HG03354 (cell line): ENCODE measurements around the gene YTHDC1.
A peak's percentile ranks its signal among the peaks of the same experiment; 100 is the strongest.
"Not testable (repeated sequence)": the region's sequence is repeated elsewhere in the genome, so short reads cannot be mapped to it uniquely, and the experiment has no call there.

ENCODE experiments used
- ATAC-seq: cut with Tn5 transposase; IDR thresholded peaks from one replicate; pipeline ENCODE4 v1.9.1; 2021; ENCODE audit warnings: mild to moderate bottlenecking; ENCODE audit not compliant: unreplicated experiment, poor library complexity, severe bottlenecking

Gene YTHDC1

DNA sequence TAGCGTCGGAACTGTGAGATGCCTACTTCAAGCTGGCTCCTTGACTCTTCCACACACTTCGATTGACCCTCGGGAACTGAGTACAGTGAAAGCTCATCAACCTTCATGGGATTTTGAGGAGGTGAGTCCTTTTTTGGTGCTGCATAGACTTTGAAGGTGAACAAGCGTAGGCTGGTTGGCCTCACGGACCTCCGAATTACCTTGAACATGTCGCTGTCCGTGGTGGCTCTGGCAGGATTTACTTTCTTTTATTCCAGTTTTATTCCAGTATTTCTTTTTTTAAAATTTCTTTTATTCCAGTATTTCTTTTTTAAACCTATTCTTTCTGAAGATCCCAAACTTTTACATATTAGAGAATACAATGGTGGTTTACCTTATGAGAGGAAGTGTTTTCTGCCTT, 45.2 kb downstream of the YTHDC1 start:
- ATAC-seq = no peak

- no peak for ATAC-seq
Measured at GRCh38 chr4:68299492-68300457, 50.1 kb downstream of the YTHDC1 start.

GRCh38 chr4:68297137-68297536, 52.8 kb downstream of the YTHDC1 start:
- ATAC-seq = no peak

GRCh38 chr4:68291256-68291655, 58.6 kb downstream of the YTHDC1 start:
- no peak for ATAC-seq

GRCh38 chr4:68288393-68288740, 61.5 kb downstream of the YTHDC1 start:
- no peak for ATAC-seq

DNA sequence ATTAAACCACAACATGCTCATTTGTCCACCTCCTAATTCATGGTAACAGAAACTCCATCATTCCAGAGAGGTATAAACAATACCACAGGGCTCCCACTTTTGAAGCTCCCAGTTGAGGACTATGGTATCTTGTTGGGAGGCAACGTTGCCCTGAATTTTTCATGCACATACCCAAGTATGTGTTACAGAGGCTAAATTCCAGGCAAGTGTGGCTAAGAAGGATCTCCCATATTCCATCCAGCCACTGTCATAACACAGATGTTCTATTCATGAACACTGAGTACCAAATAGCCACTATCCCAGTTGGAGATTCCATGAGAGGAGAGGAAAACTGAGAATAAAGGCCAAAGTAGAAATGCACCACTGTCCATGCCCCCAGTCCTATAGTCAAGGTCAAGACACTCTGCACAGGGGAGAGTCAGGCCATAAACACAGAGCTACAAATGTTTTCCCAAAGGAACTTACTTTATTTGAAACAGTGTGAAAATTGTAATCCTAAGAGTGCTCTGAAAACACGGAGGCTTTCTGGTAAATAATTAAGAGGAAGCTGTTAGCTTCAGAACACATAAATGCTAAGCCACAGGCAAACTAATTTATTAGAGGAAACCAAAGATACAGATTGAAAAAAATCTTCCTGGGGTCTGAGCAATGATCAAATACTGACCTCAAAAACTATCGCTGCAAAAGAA, 62.0 kb downstream of the YTHDC1 start:
- no peak for ATAC-seq

DNA sequence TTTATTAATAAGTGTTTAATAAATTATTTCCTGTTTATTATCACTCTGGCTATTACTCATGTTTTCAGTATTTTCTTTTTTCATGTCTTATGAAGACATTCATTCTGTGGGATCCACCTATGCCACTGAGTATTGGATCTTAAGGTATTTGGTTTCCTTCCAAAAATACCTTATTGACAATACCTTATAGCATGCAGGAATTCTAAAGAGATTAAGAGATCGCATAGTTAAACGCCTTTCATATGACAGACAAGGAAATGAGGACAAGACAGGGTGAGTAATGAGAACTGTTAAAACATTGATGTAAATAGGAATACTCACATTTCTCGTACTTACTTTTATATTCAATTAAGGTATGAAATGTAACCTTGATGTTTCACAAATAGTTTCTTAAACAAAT, 66.2 kb downstream of the YTHDC1 start:
- ATAC-seq = no peak

- no peak for ATAC-seq
Measured at GRCh38 chr4:68283095-68283494, 66.8 kb downstream of the YTHDC1 start.

- ATAC-seq = not testable (repeated sequence)
Measured at GRCh38 chr4:68281796-68282740, 67.8 kb downstream of the YTHDC1 start.

- ATAC-seq = no peak
Measured at GRCh38 chr4:68278029-68278428, 71.9 kb downstream of the YTHDC1 start.

DNA sequence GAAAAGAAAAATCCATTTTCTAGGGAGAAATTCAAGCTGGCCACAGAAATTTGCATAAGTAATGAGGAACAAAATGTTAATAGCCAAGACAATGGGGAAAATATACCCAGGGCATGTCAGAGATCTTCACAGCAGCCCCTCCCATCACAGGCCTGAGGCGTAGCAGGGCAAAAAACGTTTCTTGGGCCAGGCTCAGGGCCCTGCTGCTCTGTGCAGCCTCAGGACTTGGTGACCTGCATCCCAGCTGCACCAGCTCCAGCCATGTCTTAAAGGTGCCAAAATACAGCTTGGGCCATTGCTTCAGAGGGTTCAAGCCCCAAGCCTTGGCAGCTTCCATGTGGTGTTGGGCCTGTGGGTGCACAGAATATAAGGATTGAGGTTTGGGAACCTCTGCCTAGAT, 72.3 kb downstream of the YTHDC1 start:
- ATAC-seq = no peak

- ATAC-seq = no peak
Measured at GRCh38 chr4:68272860-68273259, 77.0 kb downstream of the YTHDC1 start.

DNA sequence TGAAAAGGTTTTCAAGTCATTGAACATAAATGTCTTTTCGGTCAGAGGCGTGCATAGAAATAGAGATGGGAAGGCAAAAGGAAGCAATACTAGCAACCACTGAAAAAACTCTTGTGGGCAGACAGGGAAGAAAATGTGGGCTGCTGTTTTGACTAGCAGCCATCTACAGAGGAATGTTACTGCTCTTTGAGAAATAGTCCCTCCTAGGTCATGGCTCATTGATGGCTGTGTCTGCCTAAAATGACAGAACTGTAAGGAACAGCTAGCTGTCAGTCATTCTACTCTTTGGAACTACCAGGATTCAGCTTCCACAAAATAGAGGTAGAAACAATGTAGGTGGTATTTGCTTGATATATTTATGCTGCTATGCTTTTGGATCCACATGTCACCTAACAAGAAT, 77.5 kb downstream of the YTHDC1 start:
- peak; percentile 40 for ATAC-seq

DNA sequence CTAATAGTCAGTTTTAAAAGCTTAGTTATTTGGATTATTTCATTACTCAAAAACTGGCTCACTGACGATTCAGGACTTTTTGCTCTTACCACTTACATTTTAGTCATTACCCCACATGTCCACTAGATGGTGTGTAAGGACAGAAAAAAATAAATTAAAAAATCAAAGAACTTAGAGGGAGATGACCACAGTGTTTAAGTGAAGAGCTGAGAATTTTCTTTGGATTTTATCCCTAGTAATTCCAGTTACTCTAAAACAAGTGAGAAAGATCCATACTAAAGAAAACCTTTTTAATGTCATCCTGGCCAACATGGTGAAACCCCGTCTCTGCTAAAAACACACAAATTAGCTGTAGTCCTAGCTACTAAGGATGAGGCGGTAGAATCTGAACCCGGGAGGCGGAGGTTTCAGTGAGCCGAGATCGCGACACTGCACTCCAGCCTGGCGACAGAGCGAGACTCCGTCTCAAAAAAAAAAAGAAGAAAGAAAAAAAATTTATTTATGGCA, 78.0 kb downstream of the YTHDC1 start:
- peak; percentile 86 for ATAC-seq

DNA sequence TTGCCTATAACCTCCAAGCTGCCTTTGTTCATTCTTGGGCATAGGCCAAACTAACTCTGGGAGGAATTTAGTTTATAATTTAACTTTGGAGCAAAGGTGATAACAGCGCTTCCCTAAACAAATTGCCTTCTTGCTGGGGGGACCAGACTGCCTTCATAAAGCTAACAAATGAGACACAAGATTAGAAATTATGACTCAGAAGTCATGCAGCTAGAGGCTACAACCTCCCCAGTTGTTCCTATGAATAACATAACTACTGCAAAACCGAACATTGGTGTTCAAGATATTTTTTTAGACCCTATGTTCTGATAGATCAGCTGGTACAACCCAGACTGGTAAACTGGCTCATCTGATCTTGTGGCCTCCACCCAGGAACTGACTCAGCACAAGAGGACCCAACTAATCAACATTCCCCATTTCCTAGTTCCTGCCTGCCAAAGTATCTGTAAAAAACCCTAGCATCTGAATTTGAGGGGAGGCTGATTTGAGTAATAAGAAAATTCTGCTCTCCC, 82.4 kb downstream of the YTHDC1 start:
- ATAC-seq = no peak

GRCh38 chr4:68264875-68265565, 84.9 kb downstream of the YTHDC1 start:
- ATAC-seq = no peak
